ENCODE data around the gene ETNK1.

ETNK1 gene

DNA sequence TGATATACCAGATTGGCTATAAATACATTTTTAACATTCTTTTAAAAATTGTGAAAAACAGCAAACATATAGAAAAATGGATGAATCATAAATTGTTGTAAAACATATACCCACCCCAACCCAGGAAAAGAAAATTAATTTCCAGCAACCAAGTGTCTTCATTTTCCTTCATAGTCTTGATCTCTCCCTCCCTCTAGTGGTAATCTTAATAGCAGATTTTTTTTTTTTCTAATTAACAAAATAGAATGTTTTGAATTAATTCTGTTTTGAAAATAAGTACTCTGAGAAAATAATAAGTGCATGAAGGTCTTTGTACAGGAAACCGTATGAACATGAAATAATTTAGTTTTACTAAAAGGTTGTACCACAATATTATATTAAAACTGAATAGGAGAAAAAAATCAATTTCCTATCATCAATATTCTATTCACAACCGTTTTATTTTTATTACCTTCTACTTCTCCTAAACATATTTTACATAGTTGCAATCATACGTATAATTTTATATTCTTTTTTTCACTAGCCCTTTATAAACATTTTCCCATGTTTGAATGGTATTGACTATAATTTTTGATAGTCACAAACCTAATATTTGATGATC lies 7.0 kb downstream of the ETNK1 start:
- DNase-seq (ENCODE audit: low read depth in 3 of 3, low spot score in 1 of 3) = no peak

DNA sequence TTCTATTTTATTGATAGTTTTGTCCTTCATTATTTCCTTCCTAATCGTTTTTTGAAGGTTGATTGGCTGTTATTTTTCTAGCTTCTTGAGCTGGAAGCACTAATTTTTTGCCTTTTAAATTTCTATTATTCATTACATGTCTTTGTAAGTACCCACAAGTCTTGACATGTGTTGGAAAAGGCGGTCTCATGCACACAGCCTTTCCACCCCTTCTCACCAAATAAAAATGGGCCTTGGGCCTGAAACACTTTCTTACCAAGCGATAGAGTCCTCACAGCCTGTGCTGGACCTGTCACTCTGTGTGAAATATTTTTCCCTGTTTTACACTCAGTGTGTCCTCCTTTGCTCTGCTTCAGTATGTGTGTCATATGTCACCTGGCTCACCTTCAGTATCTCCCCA lies 9.9 kb downstream of the ETNK1 start:
- DNase-seq (ENCODE audit: low read depth in 3 of 3, low spot score in 1 of 3) = no peak

DNA sequence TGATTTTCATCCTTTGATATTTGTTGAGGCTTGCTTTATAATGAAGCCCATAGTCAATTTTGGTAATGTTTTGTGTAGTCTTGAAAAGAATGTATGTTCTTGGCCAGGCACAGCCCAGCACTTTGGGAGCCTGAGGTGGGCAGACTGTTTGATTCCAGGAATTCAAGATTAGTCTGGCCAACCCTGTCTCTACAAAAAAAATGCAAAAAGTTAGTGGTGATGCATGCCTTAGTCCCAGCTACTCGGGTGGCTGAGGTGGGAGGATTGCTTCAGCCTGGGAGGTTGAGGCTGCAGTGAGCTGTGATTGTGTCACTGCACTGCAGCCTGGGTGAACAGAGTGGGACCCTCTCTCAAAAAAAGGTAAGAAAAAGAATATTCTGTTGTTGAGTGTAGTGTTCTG lies 10.8 kb downstream of the ETNK1 start:
- no peak for DNase-seq (ENCODE audit: low read depth in 3 of 3, low spot score in 1 of 3)

DNA sequence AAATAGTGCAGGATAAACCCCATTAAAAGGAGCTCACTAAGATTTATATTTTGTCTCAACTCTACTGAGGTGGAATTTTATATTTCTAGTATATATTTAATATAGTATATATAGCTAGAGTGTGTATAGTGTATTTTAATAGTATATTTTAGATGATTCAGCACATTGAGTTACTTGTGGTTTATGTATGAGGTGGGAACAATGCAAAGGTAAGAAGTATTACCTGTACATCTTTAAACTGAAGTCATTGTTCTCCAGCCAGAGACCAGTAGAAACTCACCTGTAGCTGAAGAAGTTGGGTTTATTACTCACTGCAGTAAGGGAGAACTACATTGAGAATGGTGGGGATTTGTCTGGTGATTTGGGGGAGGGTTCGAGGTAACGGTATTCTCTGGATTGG lies 15.9 kb downstream of the ETNK1 start:
- DNase-seq (ENCODE audit: low read depth in 3 of 3, low spot score in 1 of 3) = no peak

DNA sequence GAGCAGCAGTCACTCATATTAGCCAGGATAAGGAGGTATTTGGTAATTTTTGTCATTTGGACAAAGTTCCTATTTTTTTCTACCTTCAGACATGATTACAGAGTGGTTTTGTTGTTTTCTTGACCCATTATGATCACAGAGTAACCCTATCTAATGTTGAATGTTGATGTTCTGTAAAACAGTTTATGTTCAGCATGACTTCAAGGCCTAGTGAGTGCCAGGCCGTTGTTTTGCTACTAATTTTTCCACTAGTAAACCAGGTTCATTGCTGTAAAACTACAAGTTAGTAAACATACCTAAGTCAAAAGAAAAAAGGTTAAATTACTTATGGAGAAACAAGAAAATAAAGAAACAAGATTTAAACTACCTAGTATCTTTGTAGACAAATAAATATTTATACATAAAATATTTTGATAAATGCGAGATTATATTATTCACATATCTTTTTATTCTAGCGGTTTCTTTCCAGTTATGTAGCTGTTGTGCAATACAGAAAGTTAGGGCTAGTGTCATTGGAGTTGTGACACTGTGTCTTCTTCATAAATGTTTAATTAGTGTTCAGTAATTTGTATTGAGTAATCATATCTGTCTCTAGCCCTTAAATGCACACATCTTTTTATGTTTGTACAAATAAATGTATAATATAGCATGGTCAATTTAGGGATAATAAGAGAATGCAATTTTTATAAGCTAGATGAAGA lies 16.5 kb downstream of the ETNK1 start:
- no peak for DNase-seq (ENCODE audit: low read depth in 3 of 3, low spot score in 1 of 3)

DNA sequence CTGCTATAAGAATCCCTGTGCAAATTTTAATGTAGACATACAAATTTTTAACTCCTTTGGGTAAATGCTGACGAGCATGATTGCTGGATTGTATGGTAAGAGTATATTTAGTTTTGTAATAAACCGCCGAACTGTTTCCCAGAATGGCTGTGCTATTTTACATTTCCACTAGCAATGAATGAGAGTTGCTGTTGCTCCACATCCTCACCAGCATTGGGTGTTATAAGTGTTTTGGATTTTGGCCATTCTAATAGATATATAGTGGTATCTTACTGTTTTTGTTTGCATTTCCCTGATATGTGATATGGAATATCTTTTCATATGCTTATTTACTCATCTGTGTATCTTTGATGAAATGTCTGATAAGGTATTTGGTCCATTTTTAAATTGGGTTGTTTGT lies 23.7 kb downstream of the ETNK1 start:
- DNase-seq (ENCODE audit: low read depth in 3 of 3, low spot score in 1 of 3) = no peak

DNA sequence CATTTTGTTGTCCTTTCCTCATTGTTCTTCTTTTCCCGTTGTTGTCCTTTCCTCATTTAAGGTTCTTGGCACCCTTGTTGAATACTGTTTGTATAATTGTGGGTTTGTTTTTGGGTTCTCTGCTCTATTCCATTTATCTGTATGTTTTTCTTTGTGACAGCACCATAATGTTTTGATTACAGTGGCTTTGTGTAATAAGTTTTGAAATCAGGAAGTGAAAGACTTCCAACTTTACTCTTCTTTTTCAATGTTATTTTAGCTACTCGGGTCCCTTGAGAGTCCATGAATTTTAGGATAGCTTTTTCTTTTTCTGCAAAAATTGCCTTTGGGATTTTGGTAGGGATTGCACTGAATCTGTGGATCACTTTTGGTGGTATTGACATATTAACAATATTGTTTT lies 28.1 kb downstream of the ETNK1 start:
- no peak for DNase-seq (ENCODE audit: low read depth in 3 of 3, low spot score in 1 of 3)

DNA sequence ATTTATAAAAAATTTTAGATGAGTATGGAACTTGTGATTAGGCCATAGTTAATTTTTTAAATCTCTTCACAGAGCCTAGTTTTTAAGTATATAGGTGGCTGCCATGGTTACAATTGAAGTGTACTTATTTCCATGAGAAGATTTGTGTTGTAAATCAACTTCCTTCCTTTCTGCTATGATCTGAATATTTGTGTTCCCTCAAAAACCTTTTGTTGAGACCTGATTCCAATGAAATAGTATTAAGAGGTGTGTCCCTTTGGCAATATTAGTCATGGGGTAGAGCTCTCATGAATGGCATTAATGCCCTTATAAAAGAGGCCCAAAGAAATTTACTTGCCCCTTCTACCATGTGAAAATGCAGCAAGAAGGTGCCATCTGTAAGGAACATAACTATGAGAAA lies 28.8 kb downstream of the ETNK1 start:
- DNase-seq (ENCODE audit: low read depth in 3 of 3, low spot score in 1 of 3) = no peak

DNA sequence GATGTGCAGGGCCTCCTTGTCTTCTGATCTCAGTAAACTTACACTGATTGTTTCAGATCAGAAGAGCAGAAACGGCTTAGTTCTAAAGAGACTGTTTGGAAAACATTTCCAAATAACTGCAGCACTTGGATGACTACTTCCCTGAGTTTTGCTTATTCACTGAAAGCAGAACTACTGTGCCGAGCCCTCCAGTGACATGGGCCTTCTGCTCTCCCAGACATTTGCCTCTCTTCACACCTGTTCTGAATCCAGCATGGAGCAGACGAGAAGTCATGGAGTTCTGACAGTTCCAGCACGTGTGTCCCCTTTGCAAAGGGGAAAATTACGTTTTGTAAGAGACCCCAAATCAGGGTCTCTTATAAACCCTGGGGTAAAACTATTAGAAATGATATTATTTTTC lies 31.4 kb downstream of the ETNK1 start:
- no peak for DNase-seq (ENCODE audit: low read depth in 3 of 3, low spot score in 1 of 3)

DNA sequence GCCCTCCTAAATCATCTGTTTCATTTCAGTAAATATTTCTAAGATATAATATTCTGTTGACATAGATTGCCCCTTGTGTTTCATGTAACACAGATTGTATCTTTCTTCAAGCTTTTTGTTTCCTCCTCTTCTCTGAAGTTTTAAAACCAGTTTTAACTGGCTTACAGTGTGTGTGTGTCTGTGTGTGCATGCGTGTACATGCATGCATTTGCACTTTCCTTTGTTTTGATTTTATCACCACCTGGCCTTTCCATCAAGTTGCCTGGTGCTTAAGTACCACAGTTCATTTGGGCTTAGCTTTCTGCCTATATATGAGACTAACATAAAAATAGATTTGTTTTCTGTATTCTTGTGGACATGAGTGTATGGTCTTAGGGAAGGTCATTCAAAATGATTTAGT lies 31.9 kb downstream of the ETNK1 start:
- DNase-seq (ENCODE audit: low read depth in 3 of 3, low spot score in 1 of 3) = no peak

DNA sequence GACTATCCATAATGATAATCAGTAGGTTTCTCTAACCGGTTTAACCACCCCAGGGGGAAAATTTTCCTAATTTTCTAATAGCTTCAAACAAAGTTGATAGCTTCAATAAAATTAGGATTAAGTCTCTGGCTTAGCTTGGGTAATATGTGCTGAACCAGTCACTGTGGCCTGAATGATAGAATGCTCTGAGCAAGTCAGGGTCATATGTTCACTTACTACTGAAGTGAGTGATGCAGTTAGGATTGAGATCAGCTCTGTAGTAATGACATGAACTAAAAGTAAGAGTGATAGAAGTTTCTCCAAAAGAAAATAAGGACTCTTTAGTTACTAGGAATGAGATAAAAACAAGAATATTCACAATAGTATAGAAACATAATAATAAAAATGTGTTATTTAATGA lies 32.6 kb downstream of the ETNK1 start:
- DNase-seq (ENCODE audit: low read depth in 3 of 3, low spot score in 1 of 3) = no peak

DNA sequence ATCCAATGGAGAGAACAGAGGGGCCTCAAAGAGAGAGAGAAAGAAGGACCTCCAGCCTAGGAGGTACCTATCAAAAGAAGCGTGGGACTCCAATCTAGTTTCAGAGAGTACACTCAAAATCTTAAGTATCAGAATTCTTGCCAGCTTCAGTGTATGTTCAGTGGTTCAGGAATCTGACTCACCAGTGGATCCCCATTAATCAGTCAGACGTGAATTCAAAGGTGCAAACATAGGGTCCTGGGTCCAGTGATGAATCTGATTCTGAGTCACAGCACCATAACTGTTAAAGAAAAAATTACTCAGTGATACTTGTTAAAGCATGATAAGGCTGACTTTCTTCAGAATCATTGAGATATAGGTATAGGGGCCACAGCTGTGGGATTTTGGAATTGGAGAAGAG lies 33.2 kb downstream of the ETNK1 start:
- no peak for DNase-seq (ENCODE audit: low read depth in 3 of 3, low spot score in 1 of 3)

DNA sequence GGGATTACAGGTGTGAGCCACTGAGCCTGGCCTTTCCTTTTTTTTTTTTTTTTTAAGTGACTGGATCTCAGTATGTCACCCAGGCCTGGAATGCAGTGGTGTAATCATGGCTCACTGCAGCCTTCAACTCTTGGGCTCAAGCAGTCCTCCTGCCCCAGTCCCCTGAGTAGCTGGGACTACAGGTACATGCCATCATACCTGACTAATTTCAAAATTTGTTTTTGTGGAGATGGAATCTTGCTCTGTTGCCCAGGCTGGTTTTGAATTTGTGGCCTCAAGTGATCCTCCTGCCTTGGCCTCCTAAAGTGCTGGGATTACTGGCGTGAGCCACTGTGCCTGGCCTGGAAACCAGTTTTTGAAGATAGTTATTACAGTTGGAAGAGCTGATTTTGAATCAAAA lies 37.4 kb downstream of the ETNK1 start:
- no peak for DNase-seq (ENCODE audit: low read depth in 3 of 3, low spot score in 1 of 3)

DNA sequence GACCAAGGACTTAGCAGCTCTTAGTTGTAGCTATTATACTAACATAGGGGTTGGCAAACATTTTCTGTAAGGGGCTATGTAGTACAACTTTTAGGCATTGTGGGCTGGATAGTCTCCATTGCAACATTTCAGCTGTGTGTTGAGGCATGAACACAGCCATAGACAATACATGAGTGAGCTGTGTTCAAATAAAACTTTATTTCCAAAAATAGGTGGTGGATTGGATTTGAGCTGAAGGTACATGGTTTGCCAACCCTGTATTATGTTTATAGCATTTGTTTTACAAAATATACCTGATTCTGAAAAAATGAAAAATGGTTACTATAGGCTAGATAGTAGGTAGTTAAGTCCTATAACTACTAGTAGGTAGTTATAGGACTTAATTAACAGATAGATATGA lies 40.5 kb downstream of the ETNK1 start:
- no peak for DNase-seq (ENCODE audit: low read depth in 3 of 3, low spot score in 1 of 3)

DNA sequence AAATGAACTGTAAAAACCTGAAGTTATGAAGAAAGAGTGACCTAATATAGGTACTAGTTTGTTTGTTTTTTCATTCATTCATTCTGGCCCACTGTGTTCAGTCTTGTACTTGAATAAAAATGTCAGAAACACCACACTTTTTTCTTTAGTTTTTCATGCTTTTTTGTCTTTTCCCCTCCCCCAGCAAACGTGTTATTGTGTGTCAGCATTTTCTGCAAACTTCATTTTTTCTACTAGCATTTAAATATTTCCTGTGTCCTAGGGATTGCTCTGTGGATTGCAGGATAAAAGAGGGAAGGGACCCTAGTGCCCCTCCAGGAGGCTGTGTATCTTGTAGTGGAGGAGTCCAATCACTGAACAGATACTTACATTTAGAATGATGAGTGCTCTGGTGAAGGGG lies 42.2 kb downstream of the ETNK1 start:
- DNase-seq (ENCODE audit: low read depth in 3 of 3, low spot score in 1 of 3) = no peak

DNA sequence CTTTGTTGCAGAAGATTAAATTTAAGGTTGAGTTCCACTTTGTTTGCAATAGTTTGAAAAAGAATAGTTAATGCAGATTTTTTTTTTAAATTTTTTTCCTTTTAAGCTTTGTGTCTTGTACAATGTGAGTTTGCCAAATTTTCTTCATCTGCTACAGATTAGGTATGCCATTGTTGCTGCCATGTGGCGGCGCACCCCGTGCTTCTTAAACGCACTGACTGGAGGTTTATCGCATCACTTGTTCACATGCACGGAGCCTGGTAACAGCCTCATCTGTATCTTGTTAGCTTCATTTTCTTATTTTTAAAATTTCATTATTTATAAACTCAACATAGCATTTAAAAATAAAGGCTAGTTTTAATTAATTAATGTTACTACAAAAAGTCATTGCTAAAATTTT lies 43.5 kb downstream of the ETNK1 start:
- no peak for DNase-seq (ENCODE audit: low read depth in 3 of 3, low spot score in 1 of 3)

DNA sequence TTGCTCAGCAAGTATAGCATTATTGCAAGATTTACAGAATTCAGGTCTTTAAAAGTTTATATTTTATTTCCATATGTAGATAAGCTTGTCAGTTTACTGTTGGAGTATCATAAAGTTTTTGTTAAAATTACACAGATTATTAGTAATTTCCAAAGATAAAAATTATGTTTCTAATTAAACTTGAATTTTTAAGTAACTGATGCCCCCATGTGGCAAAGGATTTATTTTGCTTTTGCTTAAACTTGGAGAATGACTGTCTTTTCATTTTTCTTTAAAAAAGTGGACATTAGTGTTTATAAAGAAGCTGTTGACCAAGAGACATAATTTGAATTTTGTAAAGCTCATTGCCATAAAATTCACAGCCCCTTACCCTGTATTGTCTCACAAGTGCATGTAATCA lies 45.8 kb downstream of the ETNK1 start:
- no peak for DNase-seq (ENCODE audit: low read depth in 3 of 3, low spot score in 1 of 3)

DNA sequence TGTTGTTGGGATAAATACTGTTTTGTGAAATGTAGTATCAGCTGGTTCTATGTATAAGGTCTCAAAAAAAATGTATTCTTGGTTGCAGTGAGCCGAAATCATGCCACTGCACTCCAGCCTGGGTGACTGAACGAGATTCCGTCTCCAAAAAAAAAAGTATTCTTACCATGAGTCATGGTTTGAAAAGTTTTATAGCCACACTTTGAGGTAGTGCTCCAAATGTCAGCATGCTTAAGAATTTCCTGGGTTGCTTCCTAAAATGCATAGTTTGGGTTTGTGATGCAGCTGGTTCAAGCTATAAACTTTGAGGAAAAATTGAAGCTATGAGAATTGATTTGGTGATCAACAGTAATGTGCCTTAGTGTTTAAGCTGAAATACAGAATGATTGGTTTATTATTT lies 48.0 kb downstream of the ETNK1 start:
- DNase-seq (ENCODE audit: low read depth in 3 of 3, low spot score in 1 of 3) = no peak

DNA sequence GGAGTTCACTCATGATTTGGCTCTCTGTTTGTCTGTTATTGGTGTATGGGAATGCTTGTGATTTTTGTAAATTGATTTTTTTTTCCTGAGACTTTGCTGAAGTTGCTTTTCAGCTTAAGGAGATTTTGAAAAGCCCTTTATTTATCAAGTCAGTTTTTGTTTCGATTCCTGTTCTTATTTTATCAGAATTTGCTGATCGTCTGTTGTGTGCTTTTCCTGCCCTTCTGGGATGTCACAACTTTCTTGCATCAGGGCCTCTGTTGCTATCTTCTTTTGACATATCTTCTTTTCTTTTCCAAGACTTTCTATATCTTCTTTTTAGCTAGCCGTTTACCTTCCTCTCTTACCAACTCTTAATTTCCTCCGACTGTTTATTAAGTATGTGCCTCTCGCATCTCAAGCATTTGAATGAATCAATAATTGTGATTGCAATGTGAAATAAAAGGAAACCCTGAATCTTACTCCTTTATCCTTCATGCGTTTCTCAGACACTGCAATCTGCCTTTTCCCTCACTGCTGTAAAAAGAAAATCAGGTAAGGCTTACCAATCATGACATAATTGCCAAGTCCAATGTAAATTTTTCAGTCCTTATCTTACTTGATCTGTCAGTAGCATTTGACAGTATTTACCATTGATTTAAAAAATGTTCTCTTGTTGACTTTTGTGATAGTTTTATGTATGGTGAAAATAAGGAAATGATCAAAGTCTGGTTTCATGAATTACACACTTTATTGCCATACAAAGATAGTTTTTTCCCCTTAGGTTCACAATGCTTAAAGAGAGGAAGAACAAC lies 53.0 kb downstream of the ETNK1 start:
- DNase-seq (ENCODE audit: low read depth in 3 of 3, low spot score in 1 of 3) = no peak

DNA sequence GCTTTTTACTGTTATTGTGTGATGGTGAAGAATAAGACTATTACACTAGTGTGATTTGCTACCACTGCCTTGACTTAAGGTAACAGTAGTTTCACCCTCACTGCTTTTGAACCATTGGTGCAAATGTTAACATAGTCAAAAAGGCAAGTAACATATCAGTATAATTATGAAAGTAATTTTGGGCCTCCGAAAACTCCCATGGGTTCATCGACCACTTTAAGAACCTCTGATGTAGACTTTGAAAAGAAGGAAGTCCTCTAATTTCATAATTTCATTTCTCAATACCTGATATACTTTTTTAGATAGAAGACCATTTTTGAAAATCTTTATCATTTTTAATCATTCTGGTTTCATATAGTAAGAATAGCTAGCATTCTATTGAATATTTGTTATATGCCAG lies 57.7 kb downstream of the ETNK1 start:
- DNase-seq (ENCODE audit: low read depth in 3 of 3, low spot score in 1 of 3) = no peak

DNA sequence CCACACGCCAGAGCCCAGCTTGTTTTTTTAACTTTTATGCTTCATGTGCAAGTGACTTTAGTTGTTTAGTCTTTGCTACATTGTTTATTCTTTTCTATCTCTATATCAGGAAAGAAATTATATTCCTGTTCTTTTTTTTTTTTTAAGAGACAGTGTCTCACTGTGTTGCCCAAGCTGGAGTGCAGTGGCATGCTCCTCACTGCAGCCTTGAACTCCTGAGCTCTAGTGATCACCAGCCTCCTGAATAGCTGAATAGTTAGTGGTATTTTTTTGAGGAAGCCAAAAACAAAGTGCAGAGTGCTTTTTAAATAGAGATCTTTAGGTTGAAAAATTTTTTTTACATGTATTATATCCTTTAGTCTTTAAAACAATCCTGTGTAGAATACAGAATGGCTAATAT lies 58.2 kb downstream of the ETNK1 start:
- DNase-seq (ENCODE audit: low read depth in 3 of 3, low spot score in 1 of 3) = no peak

Data from stimulated activated CD4-positive, alpha-beta T cell treated with anti-CD3 and anti-CD28 coated beads, TNF-alpha, amount 100 ng/mL, for 1 hour (primary cell).